Cardiac muscle cell (in vitro differentiated cells and primary cell): ENCODE measurements around the gene KIF17. TPM values are rescaled to one million over a fixed set of nuclear protein-coding genes. Genes with fewer than 3 reads are reported as not detected.

Experiments
- DNase-seq, 2 donors: peaks; one replicate each; pipeline versions ENCODE4 v3.0.0 to v3.0.0-alpha.2; 2010 to 2017; ENCODE audit warnings: low read depth in 1 of 2, low spot score in 1 of 2
- H3K27ac ChIP-seq: fragments of 200-600 bp; sonication (generic); 2 replicates; pipeline ENCODE4 v1.5.1; 2016
- H3K27me3 ChIP-seq: fragments of 200-600 bp; sonication (generic); 2 replicates; pipeline ENCODE4 v1.6.0; 2016; ENCODE audit warnings: control low read depth
- H3K36me3 ChIP-seq: fragments of 200-600 bp; sonication (generic); 2 replicates; pipeline ENCODE4 v1.5.1; 2016; ENCODE audit warnings: control low read depth
- H3K4me1 ChIP-seq: fragments of 200-600 bp; sonication (generic); 2 replicates; pipeline ENCODE4 v1.8.1; 2017; ENCODE audit warnings: low read depth, mild to moderate bottlenecking, mixed run types
- H3K4me3 ChIP-seq: fragments of 200-600 bp; sonication (generic); 2 replicates; pipeline ENCODE4 v1.5.1; 2016; ENCODE audit warnings: mild to moderate bottlenecking
- H3K9me3 ChIP-seq: fragments of 200-600 bp; sonication (generic); 2 replicates; pipeline ENCODE4 v1.5.1; 2017; ENCODE audit warnings: low read depth, mild to moderate bottlenecking, control low read depth
- CTCF ChIP-seq: IDR thresholded peaks from 2 replicates; pipeline ENCODE4 v1.5.1; 2012; ENCODE audit warnings: low read depth, mild to moderate bottlenecking, low read length
- polyA plus RNA-seq: library from polyadenylated mRNA; unstranded; fragments of >200 nt; fragmentation: Nextera tagmentation; extraction: Ambion mirVana; gene quantifications from 2 replicates; pipeline ENCODE4 v1.2.1, GENCODE V29; 2016
- total RNA-seq: library from RNA; depleted of rRNA; stranded (reverse); fragments of >200 nt; gene quantifications from 2 replicates; pipeline ENCODE4 v1.2.3, GENCODE V29; 2016

The KIF17 gene
- total and polyA plus RNA-seq, 2 experiments from 2014 or later: 1.1 to 15.0 TPM

GRCh38 chr1:20711285-20712214 lies 6.3 kb downstream of the KIF17 start:
- Histone ChIP-seq H3K4me1 (no peaks in the 10 kb centered on the region), H3K4me3 (no peak overlapping the region), H3K27me3 (no peaks in the 10 kb centered on the region), H3K36me3 (no peaks in the 10 kb centered on the region), H3K9me3 (no peaks in the 10 kb centered on the region), H3K27ac (no peak overlapping the region)
- peak; percentile 7 for TF ChIP-seq CTCF
- DNase-seq: no peak

GRCh38 chr1:20710469-20711284 lies 7.1 kb downstream of the KIF17 start:
- Histone ChIP-seq H3K36me3 (no peaks in the 10 kb centered on the region), H3K27ac (no peak overlapping the region), H3K27me3 (no peaks in the 10 kb centered on the region), H3K9me3 (no peaks in the 10 kb centered on the region), H3K4me1 (no peaks in the 10 kb centered on the region), H3K4me3 (no peak overlapping the region)
- DNase-seq: no peak
- no peak for TF ChIP-seq CTCF

GRCh38 chr1:20709868-20710267 lies 7.9 kb downstream of the KIF17 start:
- no peaks in the 10 kb centered on the region for H3K4me1 ChIP-seq
- H3K9me3 ChIP-seq: no peaks in the 10 kb centered on the region
- H3K27me3 ChIP-seq: no peaks in the 10 kb centered on the region
- TF ChIP-seq CTCF: no peak
- H3K27ac ChIP-seq: no peak overlapping the region
- no peak for DNase-seq
- H3K4me3 ChIP-seq: no peak overlapping the region
- no peaks in the 10 kb centered on the region for H3K36me3 ChIP-seq

- TF ChIP-seq CTCF: no peak
- no peak overlapping the region for H3K27ac ChIP-seq
- H3K4me3 ChIP-seq: no peak overlapping the region
- no peak for DNase-seq
- H3K36me3 ChIP-seq: no peaks in the 10 kb centered on the region
- H3K9me3 ChIP-seq: no peaks in the 10 kb centered on the region
- no peaks in the 10 kb centered on the region for H3K4me1 ChIP-seq
- H3K27me3 ChIP-seq: no peaks in the 10 kb centered on the region
These were observed 8.9 kb downstream of the KIF17 start for GRCh38 chr1:20708891-20709290.

- no peak for TF ChIP-seq CTCF
- H3K4me1 ChIP-seq: no peaks in the 10 kb centered on the region
- no peaks in the 10 kb centered on the region for H3K27me3 ChIP-seq
- no peak overlapping the region for H3K4me3 ChIP-seq
- H3K27ac ChIP-seq: no peak overlapping the region
- DNase-seq: no peak
- H3K9me3 ChIP-seq: no peaks in the 10 kb centered on the region
- H3K36me3 ChIP-seq: no peaks in the 10 kb centered on the region
These were observed 9.8 kb downstream of the KIF17 start for GRCh38 chr1:20708057-20708456.
